Measurements from ENCODE around the gene MYO10. TPM values are rescaled to one million over a fixed set of nuclear protein-coding genes. Genes with fewer than 3 reads are reported as not detected.

The MYO10 gene
- total RNA-seq, 1 experiment from 2014 or later: 89.8 TPM

GRCh38 chr5:16809010-16809394 is 127.1 kb downstream of the MYO10 start:
- ATAC-seq: no peak
- no peak for TF ChIP-seq GABPB1 (CRISPR knock-in tag; IDR thresholded peaks at IDR 0.05)
- no peak for TF ChIP-seq TEAD1 (CRISPR knock-in tag; IDR thresholded peaks at IDR 0.05)
- no peak for TF ChIP-seq ZNF138 (CRISPR knock-in tag; conservative IDR thresholded peaks at IDR 0.05)
- TF ChIP-seq, protein P1, sequence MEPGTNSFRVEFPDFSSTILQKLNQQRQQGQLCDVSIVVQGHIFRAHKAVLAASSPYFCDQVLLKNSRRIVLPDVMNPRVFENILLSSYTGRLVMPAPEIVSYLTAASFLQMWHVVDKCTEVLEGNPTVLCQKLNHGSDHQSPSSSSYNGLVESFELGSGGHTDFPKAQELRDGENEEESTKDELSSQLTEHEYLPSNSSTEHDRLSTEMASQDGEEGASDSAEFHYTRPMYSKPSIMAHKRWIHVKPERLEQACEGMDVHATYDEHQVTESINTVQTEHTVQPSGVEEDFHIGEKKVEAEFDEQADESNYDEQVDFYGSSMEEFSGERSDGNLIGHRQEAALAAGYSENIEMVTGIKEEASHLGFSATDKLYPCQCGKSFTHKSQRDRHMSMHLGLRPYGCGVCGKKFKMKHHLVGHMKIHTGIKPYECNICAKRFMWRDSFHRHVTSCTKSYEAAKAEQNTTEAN (CRISPR knock-in tag; IDR thresholded peaks at IDR 0.05): no peak
- TF ChIP-seq ATF1 (CRISPR knock-in tag; IDR thresholded peaks at IDR 0.05): no peak
- TF ChIP-seq ZBTB21 (CRISPR knock-in tag; IDR thresholded peaks at IDR 0.05; ENCODE audit: borderline replicate concordance): no peak
- TF ChIP-seq, protein P2, sequence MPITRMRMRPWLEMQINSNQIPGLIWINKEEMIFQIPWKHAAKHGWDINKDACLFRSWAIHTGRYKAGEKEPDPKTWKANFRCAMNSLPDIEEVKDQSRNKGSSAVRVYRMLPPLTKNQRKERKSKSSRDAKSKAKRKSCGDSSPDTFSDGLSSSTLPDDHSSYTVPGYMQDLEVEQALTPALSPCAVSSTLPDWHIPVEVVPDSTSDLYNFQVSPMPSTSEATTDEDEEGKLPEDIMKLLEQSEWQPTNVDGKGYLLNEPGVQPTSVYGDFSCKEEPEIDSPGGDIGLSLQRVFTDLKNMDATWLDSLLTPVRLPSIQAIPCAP (CRISPR knock-in tag; IDR thresholded peaks at IDR 0.05): no peak
- TF ChIP-seq ESRRA (CRISPR knock-in tag; IDR thresholded peaks at IDR 0.05; ENCODE audit: borderline replicate concordance): no peak
- TF ChIP-seq, protein P3, sequence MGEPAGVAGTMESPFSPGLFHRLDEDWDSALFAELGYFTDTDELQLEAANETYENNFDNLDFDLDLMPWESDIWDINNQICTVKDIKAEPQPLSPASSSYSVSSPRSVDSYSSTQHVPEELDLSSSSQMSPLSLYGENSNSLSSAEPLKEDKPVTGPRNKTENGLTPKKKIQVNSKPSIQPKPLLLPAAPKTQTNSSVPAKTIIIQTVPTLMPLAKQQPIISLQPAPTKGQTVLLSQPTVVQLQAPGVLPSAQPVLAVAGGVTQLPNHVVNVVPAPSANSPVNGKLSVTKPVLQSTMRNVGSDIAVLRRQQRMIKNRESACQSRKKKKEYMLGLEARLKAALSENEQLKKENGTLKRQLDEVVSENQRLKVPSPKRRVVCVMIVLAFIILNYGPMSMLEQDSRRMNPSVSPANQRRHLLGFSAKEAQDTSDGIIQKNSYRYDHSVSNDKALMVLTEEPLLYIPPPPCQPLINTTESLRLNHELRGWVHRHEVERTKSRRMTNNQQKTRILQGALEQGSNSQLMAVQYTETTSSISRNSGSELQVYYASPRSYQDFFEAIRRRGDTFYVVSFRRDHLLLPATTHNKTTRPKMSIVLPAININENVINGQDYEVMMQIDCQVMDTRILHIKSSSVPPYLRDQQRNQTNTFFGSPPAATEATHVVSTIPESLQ (CRISPR knock-in tag; IDR thresholded peaks at IDR 0.05): no peak
- TF ChIP-seq NFE2L1 (CRISPR knock-in tag; IDR thresholded peaks at IDR 0.05): no peak
- TF ChIP-seq, protein P4, sequence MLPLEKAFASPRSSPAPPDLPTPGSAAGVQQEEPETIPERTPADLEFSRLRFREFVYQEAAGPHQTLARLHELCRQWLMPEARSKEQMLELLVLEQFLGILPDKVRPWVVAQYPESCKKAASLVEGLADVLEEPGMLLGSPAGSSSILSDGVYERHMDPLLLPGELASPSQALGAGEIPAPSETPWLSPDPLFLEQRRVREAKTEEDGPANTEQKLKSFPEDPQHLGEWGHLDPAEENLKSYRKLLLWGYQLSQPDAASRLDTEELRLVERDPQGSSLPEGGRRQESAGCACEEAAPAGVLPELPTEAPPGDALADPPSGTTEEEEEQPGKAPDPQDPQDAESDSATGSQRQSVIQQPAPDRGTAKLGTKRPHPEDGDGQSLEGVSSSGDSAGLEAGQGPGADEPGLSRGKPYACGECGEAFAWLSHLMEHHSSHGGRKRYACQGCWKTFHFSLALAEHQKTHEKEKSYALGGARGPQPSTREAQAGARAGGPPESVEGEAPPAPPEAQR (CRISPR knock-in tag; IDR thresholded peaks at IDR 0.05): no peak
- no peak for TF ChIP-seq PRDM15 (CRISPR knock-in tag; IDR thresholded peaks at IDR 0.05)
- no peak for TF ChIP-seq NFYB (CRISPR knock-in tag; conservative IDR thresholded peaks at IDR 0.05; ENCODE audit: low read depth)
- no peak for TF ChIP-seq FOXK1 (CRISPR knock-in tag; IDR thresholded peaks at IDR 0.05)
- Mint-ChIP-seq H3K27me3 (ENCODE audit: low read depth) (no peaks in the 10 kb centered on the region), H3K4me1 (peaks cover 18% of the 10 kb centered on the region), H3K9me3 (no peaks in the 10 kb centered on the region), H3K27ac (no peak overlapping the region), H3K4me3 (no peak overlapping the region), H3K36me3 (peaks cover 3% of the 10 kb centered on the region)
- ChIA-PET POLR2A (no interaction called here), CTCF (no interaction called here)
- DNase-seq (ENCODE audit: low spot score): no peak

DNA sequence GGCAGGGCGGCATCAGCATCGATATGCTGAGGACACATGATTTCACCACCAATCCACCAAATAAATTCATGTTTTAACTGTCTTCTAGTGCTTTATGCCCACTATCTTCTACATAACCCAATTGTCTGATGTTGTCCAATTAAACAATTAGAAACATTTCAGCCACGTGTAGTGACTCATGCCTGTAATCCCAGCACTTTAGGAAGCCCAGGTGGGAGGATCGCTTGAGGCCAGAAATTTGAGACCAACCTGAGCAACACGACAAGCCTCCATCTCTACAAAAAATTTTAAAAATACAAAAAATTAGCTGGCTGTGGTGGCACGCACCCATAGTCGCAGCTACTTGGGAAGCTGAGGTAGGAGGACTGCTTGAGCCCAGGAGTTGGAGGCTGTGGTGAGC is 128.1 kb downstream of the MYO10 start:
- no peak for TF ChIP-seq PRRX2 (CRISPR knock-in tag; IDR thresholded peaks at IDR 0.05)
- TF ChIP-seq, protein P4 (CRISPR knock-in tag; IDR thresholded peaks at IDR 0.05): no peak
- TF ChIP-seq, protein P1 (CRISPR knock-in tag; IDR thresholded peaks at IDR 0.05): no peak
- TF ChIP-seq, protein P2 (CRISPR knock-in tag; IDR thresholded peaks at IDR 0.05): no peak
- H3K27ac Mint-ChIP-seq: no peak overlapping the region
- ChIA-PET CTCF (interaction anchor here (2.1 kb wide), 1 partner anchor 382 kb away, joined by 7 read pairs; no protein-coding TSS in a partner anchor), POLR2A (no interaction called here)
- no peak for ATAC-seq
- H3K9me3 Mint-ChIP-seq: no peaks in the 10 kb centered on the region
- no peaks in the 10 kb centered on the region for H3K27me3 Mint-ChIP-seq (ENCODE audit: low read depth)
- H3K36me3 Mint-ChIP-seq: no peaks in the 10 kb centered on the region
- H3K4me1 Mint-ChIP-seq: peaks cover 18% of the 10 kb centered on the region
- H3K4me3 Mint-ChIP-seq: no peak overlapping the region
- no peak for DNase-seq (ENCODE audit: low spot score)
